ENCODE data around the gene ZNF816.
"Not testable (repeated sequence)": the region's sequence is repeated elsewhere in the genome, so short reads cannot be mapped to it uniquely, and the experiment has no call there.

DNA sequence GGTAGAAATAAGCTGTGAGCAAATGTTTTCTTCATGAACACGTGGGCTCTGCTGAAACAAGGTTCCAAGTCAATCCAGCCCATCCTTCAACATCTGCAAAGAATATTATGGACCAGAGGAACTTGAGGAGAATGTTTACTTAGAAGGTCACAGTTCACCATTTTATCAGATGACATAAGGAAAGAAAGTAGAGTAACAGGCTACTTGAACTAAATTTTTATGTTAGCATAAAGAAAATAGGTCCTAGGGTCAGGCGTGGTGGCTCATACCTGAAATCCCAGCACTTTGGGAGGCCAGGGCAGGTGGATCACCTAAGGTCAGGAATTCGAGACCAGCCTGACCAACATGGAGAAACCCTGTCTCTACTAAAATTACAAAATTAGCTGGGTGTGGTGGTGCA is 20.5 kb upstream of the ZNF816 start:
- not testable (repeated sequence) for TF ChIP-seq EZH2 (IDR thresholded peaks at IDR 0.05); POLR2AphosphoS5 (IDR thresholded peaks at IDR 0.05; ENCODE audit: borderline replicate concordance, low read depth, low read length)
